Measurements from ENCODE around the gene BANK1.

GRCh38 chr4:102064747-102065442, 274.4 kb downstream of the BANK1 start:
- TF ChIP-seq CTCF (IDR thresholded peaks at IDR 0.05) (no peak), EZH2phosphoT487 (IDR thresholded peaks at IDR 0.05) (no peak)
